Measurements from ENCODE around the gene ADPRS. TPM values are rescaled to one million over a fixed set of nuclear protein-coding genes. Genes with fewer than 3 reads are reported as not detected.

The ADPRS gene
- total RNA-seq, 4 donors from 2014 or later, result 41.0 to 64.3 (median 48.0) TPM

DNA sequence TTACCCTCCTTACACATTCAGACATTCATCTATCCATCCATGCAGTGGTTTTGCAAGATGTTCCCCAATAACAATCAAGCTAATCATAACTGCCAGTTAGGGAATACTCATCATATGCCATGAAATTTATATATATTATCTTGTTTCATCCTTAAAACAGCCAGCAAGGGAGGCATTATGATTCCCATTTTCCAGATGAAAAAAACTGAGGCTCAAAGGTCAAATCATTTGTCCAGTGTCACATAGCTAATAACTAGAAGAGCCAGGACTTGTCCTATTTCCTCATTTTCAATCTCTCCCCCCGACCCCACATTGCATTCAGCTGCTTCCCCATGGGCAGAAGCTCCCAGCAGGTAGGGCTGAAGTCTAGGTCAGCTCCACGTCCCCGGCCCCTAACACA is 43.3 kb downstream of the ADPRS start:
- TF ChIP-seq, protein P1, sequence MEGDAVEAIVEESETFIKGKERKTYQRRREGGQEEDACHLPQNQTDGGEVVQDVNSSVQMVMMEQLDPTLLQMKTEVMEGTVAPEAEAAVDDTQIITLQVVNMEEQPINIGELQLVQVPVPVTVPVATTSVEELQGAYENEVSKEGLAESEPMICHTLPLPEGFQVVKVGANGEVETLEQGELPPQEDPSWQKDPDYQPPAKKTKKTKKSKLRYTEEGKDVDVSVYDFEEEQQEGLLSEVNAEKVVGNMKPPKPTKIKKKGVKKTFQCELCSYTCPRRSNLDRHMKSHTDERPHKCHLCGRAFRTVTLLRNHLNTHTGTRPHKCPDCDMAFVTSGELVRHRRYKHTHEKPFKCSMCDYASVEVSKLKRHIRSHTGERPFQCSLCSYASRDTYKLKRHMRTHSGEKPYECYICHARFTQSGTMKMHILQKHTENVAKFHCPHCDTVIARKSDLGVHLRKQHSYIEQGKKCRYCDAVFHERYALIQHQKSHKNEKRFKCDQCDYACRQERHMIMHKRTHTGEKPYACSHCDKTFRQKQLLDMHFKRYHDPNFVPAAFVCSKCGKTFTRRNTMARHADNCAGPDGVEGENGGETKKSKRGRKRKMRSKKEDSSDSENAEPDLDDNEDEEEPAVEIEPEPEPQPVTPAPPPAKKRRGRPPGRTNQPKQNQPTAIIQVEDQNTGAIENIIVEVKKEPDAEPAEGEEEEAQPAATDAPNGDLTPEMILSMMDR (IDR thresholded peaks at IDR 0.05), result no peak
- no peak for TF ChIP-seq EP300 (IDR thresholded peaks at IDR 0.05)
- peak overlapping the region in 1 of 4 donors; percentile 81 for H3K27ac ChIP-seq
- WGBS, 2 donors, result 80 to 81% methylated on average over 3 of the region's 3 CpGs
- DNase-seq (ENCODE audit: low spot score in 2 of 2), result no peak
- peaks cover 0 to 43% (median 17%) of the 10 kb centered on the region in 4 donors for H3K4me1 ChIP-seq
- H3K27me3 ChIP-seq, result no peaks in the 10 kb centered on the region
- H3K4me3 ChIP-seq, result no peak overlapping the region
- no peaks in the 10 kb centered on the region for H3K9me3 ChIP-seq
- H3K36me3 ChIP-seq, result peaks cover 0 to 11% (median 0%) of the 10 kb centered on the region in 3 donors

- Histone ChIP-seq H3K4me1 (peaks cover 0 to 38% (median 17%) of the 10 kb centered on the region in 4 donors), H3K27me3 (no peaks in the 10 kb centered on the region), H3K27ac (peak overlapping the region in 2 of 4 donors; percentile 81 to 88), H3K9me3 (no peaks in the 10 kb centered on the region), H3K4me3 (no peak overlapping the region), H3K36me3 (peaks cover 0 to 25% (median 7%) of the 10 kb centered on the region in 3 donors)
- no peak for TF ChIP-seq EP300 (IDR thresholded peaks at IDR 0.05)
- TF ChIP-seq POLR2A (IDR thresholded peaks at IDR 0.05), result no peak
- TF ChIP-seq, protein P1 (IDR thresholded peaks at IDR 0.05), result no peak
- 66 to 70% methylated on average over 3 of the region's 3 CpGs for WGBS, 2 donors
- DNase-seq (ENCODE audit: low spot score in 2 of 2), result no peak
Observed at GRCh38 chr1:36133484-36133883, 44.8 kb downstream of the ADPRS start.

DNA sequence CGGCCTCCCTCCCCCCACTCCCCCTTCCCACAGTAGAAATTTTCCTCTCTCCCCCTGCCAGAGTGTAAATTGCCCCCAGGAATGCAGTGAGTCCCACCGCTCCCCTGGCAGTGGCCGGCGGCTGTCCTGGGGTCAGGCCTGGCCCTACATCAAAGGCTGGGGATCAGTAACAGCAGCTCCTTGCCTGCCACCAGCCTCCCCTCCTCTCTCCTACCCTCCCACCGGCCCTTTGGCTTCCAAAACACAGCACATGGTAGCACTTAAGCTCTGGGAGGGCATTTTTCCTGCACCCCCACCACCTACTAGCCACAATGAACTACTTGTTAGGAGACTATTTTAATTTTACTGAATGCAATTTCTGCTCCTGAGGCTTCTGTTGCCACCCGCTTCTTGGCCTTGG is 45.3 kb downstream of the ADPRS start:
- no peak overlapping the region for H3K4me3 ChIP-seq
- H3K4me1 ChIP-seq, result peaks cover 0 to 38% (median 17%) of the 10 kb centered on the region in 4 donors
- H3K27me3 ChIP-seq, result no peaks in the 10 kb centered on the region
- 32 to 52% methylated on average over 6 of the region's 6 CpGs for WGBS, 2 donors
- H3K9me3 ChIP-seq, result no peaks in the 10 kb centered on the region
- peak overlapping the region; percentile 2 to 88 (median 54) for H3K27ac ChIP-seq
- DNase-seq (ENCODE audit: low spot score in 2 of 2), result no peak
- peaks cover 0 to 29% (median 7%) of the 10 kb centered on the region in 3 donors for H3K36me3 ChIP-seq
- TF ChIP-seq POLR2A (IDR thresholded peaks at IDR 0.05), result no peak
- TF ChIP-seq EP300 (IDR thresholded peaks at IDR 0.05), result no peak
- TF ChIP-seq, protein P1 (IDR thresholded peaks at IDR 0.05), result no peak

- 49 to 51% methylated on average over 7 of the region's 7 CpGs for WGBS, 2 donors
- peaks cover 0 to 35% (median 7%) of the 10 kb centered on the region in 3 donors for H3K36me3 ChIP-seq
- H3K4me3 ChIP-seq, result no peak overlapping the region
- peak overlapping the region; percentile 2 to 88 (median 54) for H3K27ac ChIP-seq
- H3K9me3 ChIP-seq, result no peaks in the 10 kb centered on the region
- H3K27me3 ChIP-seq, result no peaks in the 10 kb centered on the region
- H3K4me1 ChIP-seq, result peaks cover 0 to 43% (median 17%) of the 10 kb centered on the region in 4 donors
- TF ChIP-seq EP300 (IDR thresholded peaks at IDR 0.05) (no peak), POLR2A (IDR thresholded peaks at IDR 0.05) (no peak)
- TF ChIP-seq, protein P1 (IDR thresholded peaks at IDR 0.05), result peak; percentile 63 to 94 (median 70)
- DNase-seq (ENCODE audit: low spot score in 2 of 2), result peak; percentile 50 to 80
Observed at GRCh38 chr1:36134505-36135329, 46.0 kb downstream of the ADPRS start.

- peak overlapping the region; percentile 2 to 88 (median 54) for H3K27ac ChIP-seq
- H3K27me3 ChIP-seq, result no peaks in the 10 kb centered on the region
- TF ChIP-seq, protein P1 (IDR thresholded peaks at IDR 0.05), result no peak
- TF ChIP-seq POLR2A (IDR thresholded peaks at IDR 0.05), result no peak
- no peak for TF ChIP-seq EP300 (IDR thresholded peaks at IDR 0.05)
- no peak for DNase-seq (ENCODE audit: low spot score in 2 of 2)
- WGBS, 2 donors, result 17 to 25% methylated on average over 6 of the region's 6 CpGs
- H3K4me1 ChIP-seq, result peaks cover 0 to 49% (median 20%) of the 10 kb centered on the region in 4 donors
- peaks cover 0 to 41% (median 7%) of the 10 kb centered on the region in 3 donors for H3K36me3 ChIP-seq
- H3K4me3 ChIP-seq, result no peak overlapping the region
- H3K9me3 ChIP-seq, result no peaks in the 10 kb centered on the region
Observed at GRCh38 chr1:36135330-36135667, 46.6 kb downstream of the ADPRS start.
